Astrocyte (in vitro differentiated cells and primary cell): ENCODE data around the gene SLC25A13. TPM values are rescaled to one million over a fixed set of nuclear protein-coding genes. Genes with fewer than 3 reads are reported as not detected.

Experiments used
- DNase-seq: peaks from one replicate; pipeline ENCODE4 v3.0.0-alpha.2; 2010; ENCODE audit warnings: low read depth
- FAIRE-seq: peaks from 2 replicates; lab custom pipeline; 2011; peaks lifted over from hg19 to GRCh38; lab: Jason Lieb, UNC
- H2AFZ ChIP-seq: 2 replicates; pipeline ENCODE4 v1.6.0; 2012; ENCODE audit warnings: low read depth, low read length, inconsistent platforms
- H3K27ac ChIP-seq: 2 replicates; pipeline ENCODE4 v1.5.1; 2011; ENCODE audit warnings: low read depth, low read length, inconsistent platforms
- H3K27me3 ChIP-seq: 2 replicates; pipeline ENCODE4 v1.6.0; 2011; ENCODE audit warnings: low read length, inconsistent platforms; ENCODE audit not compliant: insufficient read depth
- H3K36me3 ChIP-seq: 2 replicates; pipeline ENCODE4 v1.5.1; 2011; ENCODE audit warnings: low read length, inconsistent platforms; ENCODE audit not compliant: insufficient read depth
- H3K4me1 ChIP-seq: 2 replicates; pipeline ENCODE4 v1.5.1; 2011; ENCODE audit warnings: low read length, inconsistent platforms; ENCODE audit not compliant: insufficient read depth
- H3K4me2 ChIP-seq: 2 replicates; pipeline ENCODE4 v1.6.0; 2012; ENCODE audit warnings: low read length, inconsistent platforms
- H3K4me3 ChIP-seq: 2 replicates; pipeline ENCODE4 v1.5.1; 2011; ENCODE audit warnings: low read depth, mild to moderate bottlenecking, low read length, inconsistent platforms; ENCODE audit not compliant: insufficient read depth
- H3K79me2 ChIP-seq: 2 replicates; pipeline ENCODE4 v1.6.0; 2012; ENCODE audit warnings: mild to moderate bottlenecking, low read length, inconsistent platforms; ENCODE audit not compliant: insufficient read depth
- H3K9ac ChIP-seq: 2 replicates; pipeline ENCODE4 v1.6.0; 2012; ENCODE audit warnings: mild to moderate bottlenecking, low read length, inconsistent platforms
- H3K9me3 ChIP-seq: 2 replicates; pipeline ENCODE4 v1.5.1; 2012; ENCODE audit warnings: low read depth, mild to moderate bottlenecking, low read length, inconsistent platforms; ENCODE audit not compliant: insufficient read depth
- H4K20me1 ChIP-seq: 2 replicates; pipeline ENCODE4 v1.6.0; 2012; ENCODE audit warnings: low read length, inconsistent platforms; ENCODE audit not compliant: insufficient read depth
- H3K27ac Mint-ChIP-seq: one replicate; pipeline ENCODE4 v1.8.0; 2021; ENCODE audit warnings: mild to moderate bottlenecking, mixed read lengths; ENCODE audit not compliant: unreplicated experiment
- H3K27me3 Mint-ChIP-seq: one replicate; pipeline ENCODE4 v1.8.0; 2021; ENCODE audit warnings: low read depth, mixed read lengths; ENCODE audit not compliant: unreplicated experiment
- H3K36me3 Mint-ChIP-seq: one replicate; pipeline ENCODE4 v1.8.0; 2021; ENCODE audit warnings: low read depth, mixed read lengths; ENCODE audit not compliant: unreplicated experiment
- H3K4me1 Mint-ChIP-seq: one replicate; pipeline ENCODE4 v1.8.0; 2021; ENCODE audit warnings: low read depth, mixed read lengths; ENCODE audit not compliant: unreplicated experiment
- H3K4me3 Mint-ChIP-seq: one replicate; pipeline ENCODE4 v1.8.0; 2021; ENCODE audit warnings: mild to moderate bottlenecking, moderate library complexity, mixed read lengths; ENCODE audit not compliant: unreplicated experiment
- H3K9me3 Mint-ChIP-seq: one replicate; pipeline ENCODE4 v1.8.0; 2021; ENCODE audit warnings: mild to moderate bottlenecking, mixed read lengths; ENCODE audit not compliant: unreplicated experiment
- EZH2 ChIP-seq: IDR thresholded peaks from 2 replicates; pipeline ENCODE4 v1.6.1; 2012; ENCODE audit warnings: mild to moderate bottlenecking, low read length, inconsistent platforms; ENCODE audit not compliant: insufficient read depth
- total RNA-seq: library from RNA; stranded (reverse); gene quantifications from 2 replicates; pipeline ENCODE4 v1.2.1, GENCODE V29; 2021
- TF ChIP-seq, protein P1 (sequence below): IDR thresholded peaks from 2 replicates; pipeline ENCODE4 v1.5.1; 2011; ENCODE audit warnings: low read depth, mild to moderate bottlenecking, inconsistent platforms, low read length, moderate library complexity; ENCODE audit not compliant: insufficient read depth

SLC25A13 gene
- total RNA-seq, 1 donor from 2014 or later = 58.1 TPM

- Mint-ChIP-seq H3K4me3 (no peak overlapping the region), H3K36me3 (peaks cover 15% of the 10 kb centered on the region), H3K27ac (no peak overlapping the region), H3K27me3 (no peaks in the 10 kb centered on the region), H3K4me1 (peaks cover 7% of the 10 kb centered on the region), H3K9me3 (no peaks in the 10 kb centered on the region)
- H3K27ac ChIP-seq = no peak overlapping the region
- H3K27me3 ChIP-seq = no peaks in the 10 kb centered on the region
- TF ChIP-seq, protein P1, sequence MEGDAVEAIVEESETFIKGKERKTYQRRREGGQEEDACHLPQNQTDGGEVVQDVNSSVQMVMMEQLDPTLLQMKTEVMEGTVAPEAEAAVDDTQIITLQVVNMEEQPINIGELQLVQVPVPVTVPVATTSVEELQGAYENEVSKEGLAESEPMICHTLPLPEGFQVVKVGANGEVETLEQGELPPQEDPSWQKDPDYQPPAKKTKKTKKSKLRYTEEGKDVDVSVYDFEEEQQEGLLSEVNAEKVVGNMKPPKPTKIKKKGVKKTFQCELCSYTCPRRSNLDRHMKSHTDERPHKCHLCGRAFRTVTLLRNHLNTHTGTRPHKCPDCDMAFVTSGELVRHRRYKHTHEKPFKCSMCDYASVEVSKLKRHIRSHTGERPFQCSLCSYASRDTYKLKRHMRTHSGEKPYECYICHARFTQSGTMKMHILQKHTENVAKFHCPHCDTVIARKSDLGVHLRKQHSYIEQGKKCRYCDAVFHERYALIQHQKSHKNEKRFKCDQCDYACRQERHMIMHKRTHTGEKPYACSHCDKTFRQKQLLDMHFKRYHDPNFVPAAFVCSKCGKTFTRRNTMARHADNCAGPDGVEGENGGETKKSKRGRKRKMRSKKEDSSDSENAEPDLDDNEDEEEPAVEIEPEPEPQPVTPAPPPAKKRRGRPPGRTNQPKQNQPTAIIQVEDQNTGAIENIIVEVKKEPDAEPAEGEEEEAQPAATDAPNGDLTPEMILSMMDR = no peak
- TF ChIP-seq EZH2 = no peak
- no peaks in the 10 kb centered on the region for H3K79me2 ChIP-seq
- no peaks in the 10 kb centered on the region for H3K4me1 ChIP-seq
- no peak overlapping the region for H2AFZ ChIP-seq
- no peak overlapping the region for H3K4me3 ChIP-seq
- no peaks in the 10 kb centered on the region for H3K36me3 ChIP-seq
- DNase-seq = no peak
- no peak overlapping the region for H3K4me2 ChIP-seq
- no peak overlapping the region for H3K9ac ChIP-seq
- H3K9me3 ChIP-seq = no peaks in the 10 kb centered on the region
- no peak for FAIRE-seq
- H4K20me1 ChIP-seq = no peaks in the 10 kb centered on the region
Measured at GRCh38 chr7:96143495-96144259, 178.2 kb downstream of the SLC25A13 start.

DNA sequence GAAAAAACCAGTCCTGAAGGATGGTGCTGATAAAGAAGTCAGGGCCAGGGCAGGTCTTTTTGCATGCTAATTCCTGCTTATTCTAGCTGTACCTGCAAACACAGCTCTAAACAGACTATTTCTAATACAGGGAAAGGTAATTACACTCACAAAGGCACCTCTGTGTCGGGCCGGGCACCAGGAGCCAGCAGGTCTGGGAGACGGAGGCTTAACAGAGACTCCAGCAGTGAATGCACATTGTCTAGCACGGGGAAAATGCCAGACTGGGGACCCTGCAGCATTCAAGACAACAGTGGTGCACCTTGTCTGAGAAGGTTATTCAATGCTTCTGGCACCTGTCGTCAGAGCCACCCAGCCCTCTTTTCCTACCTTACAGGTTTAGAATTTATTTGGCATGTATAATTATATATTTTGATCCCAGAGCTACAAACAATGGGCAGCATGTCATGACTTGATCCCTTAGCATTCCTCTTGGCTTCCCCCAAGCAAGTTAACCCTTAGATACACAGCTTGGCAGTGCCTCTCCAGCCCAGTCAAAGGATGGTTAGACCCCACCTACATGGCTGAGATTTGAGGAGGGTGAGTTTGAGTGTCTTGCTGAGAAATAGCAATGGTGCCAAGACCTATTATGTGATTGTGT is 185.2 kb downstream of the SLC25A13 start:
- H3K36me3 ChIP-seq = no peaks in the 10 kb centered on the region
- H3K4me2 ChIP-seq = no peak overlapping the region
- Mint-ChIP-seq H3K4me1 (no peaks in the 10 kb centered on the region), H3K9me3 (no peaks in the 10 kb centered on the region), H3K36me3 (peaks cover 20% of the 10 kb centered on the region), H3K4me3 (no peak overlapping the region), H3K27me3 (no peaks in the 10 kb centered on the region), H3K27ac (no peak overlapping the region)
- no peak overlapping the region for H2AFZ ChIP-seq
- H3K4me3 ChIP-seq = no peak overlapping the region
- FAIRE-seq = no peak
- H3K9ac ChIP-seq = no peak overlapping the region
- H3K79me2 ChIP-seq = no peaks in the 10 kb centered on the region
- no peaks in the 10 kb centered on the region for H3K9me3 ChIP-seq
- no peak overlapping the region for H3K27ac ChIP-seq
- H3K4me1 ChIP-seq = no peaks in the 10 kb centered on the region
- H3K27me3 ChIP-seq = no peaks in the 10 kb centered on the region
- DNase-seq = no peak
- no peaks in the 10 kb centered on the region for H4K20me1 ChIP-seq
- no peak for TF ChIP-seq EZH2
- TF ChIP-seq, protein P1 = no peak

DNA sequence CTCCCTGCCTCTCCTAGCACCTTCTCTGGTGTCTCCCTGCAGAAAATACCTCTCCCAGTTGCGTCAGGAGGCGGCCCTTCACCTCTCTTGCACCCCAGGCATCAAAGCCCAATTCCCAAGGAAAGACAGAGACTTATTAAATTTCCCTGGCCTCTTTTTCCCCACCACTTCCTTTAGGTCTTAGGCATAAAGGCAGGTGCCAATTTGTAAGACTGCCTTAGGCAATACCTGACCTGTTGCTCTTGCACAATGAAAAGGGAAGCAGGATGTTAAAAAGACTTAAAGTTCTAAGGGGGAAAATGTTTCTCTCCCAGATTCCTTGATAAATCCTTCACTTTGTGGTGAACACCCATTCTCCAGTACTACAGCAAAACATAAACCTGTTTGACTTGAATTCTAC is 186.7 kb downstream of the SLC25A13 start:
- Mint-ChIP-seq H3K36me3 (peaks cover 12% of the 10 kb centered on the region), H3K4me1 (no peaks in the 10 kb centered on the region), H3K4me3 (no peak overlapping the region), H3K9me3 (no peaks in the 10 kb centered on the region), H3K27ac (no peak overlapping the region), H3K27me3 (no peaks in the 10 kb centered on the region)
- H3K4me2 ChIP-seq = no peak overlapping the region
- H3K9me3 ChIP-seq = no peaks in the 10 kb centered on the region
- H3K4me3 ChIP-seq = no peak overlapping the region
- H2AFZ ChIP-seq = no peak overlapping the region
- FAIRE-seq (no peak), DNase-seq (no peak)
- TF ChIP-seq EZH2 = no peak
- TF ChIP-seq, protein P1 = no peak
- no peaks in the 10 kb centered on the region for H3K27me3 ChIP-seq
- no peak overlapping the region for H3K9ac ChIP-seq
- no peaks in the 10 kb centered on the region for H3K4me1 ChIP-seq
- no peaks in the 10 kb centered on the region for H4K20me1 ChIP-seq
- no peak overlapping the region for H3K27ac ChIP-seq
- H3K36me3 ChIP-seq = no peaks in the 10 kb centered on the region
- no peaks in the 10 kb centered on the region for H3K79me2 ChIP-seq
